LNCaP clone FGC (cell line): ENCODE data around the gene GBP5.
A peak's percentile ranks its signal among the peaks of the same experiment; 100 is the strongest.

Experiments
- DNase-seq: peaks from one replicate; pipeline ENCODE4 v3.0.0-alpha.2; 2011; ENCODE audit warnings: low read depth
- H3K4me3 ChIP-seq: 2 replicates; pipeline ENCODE4 v1.5.1; 2011; ENCODE audit warnings: mild to moderate bottlenecking, low read depth, low read length, control low read depth
- TF ChIP-seq, protein P1 (sequence below): IDR thresholded peaks from 2 replicates; pipeline ENCODE4 v1.5.1; 2012; ENCODE audit warnings: mild to moderate bottlenecking; ENCODE audit not compliant: control insufficient read depth, insufficient read depth; ENCODE audit errors: extremely low read depth

The GBP5 gene

DNA sequence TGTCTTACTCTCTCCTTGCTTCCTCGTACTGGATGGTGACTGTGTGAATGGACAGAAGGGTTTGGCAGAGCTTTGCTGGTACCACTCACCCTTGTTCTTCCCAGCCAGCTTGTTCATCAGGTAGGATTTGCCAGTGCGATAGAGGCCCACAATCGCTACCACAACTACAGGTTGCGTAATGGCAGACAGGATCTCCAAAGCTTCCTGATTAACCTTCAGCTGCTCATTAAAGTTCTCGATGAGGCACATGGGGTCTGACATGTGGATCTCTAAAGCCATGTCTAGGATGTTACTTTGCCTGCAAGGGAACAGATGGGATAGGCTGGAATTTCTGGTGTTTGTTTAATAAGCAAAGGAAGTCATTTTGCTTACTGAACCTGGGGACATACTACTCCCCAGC is 3.4 kb downstream of the GBP5 start:
- no peak for DNase-seq
- TF ChIP-seq, protein P1, sequence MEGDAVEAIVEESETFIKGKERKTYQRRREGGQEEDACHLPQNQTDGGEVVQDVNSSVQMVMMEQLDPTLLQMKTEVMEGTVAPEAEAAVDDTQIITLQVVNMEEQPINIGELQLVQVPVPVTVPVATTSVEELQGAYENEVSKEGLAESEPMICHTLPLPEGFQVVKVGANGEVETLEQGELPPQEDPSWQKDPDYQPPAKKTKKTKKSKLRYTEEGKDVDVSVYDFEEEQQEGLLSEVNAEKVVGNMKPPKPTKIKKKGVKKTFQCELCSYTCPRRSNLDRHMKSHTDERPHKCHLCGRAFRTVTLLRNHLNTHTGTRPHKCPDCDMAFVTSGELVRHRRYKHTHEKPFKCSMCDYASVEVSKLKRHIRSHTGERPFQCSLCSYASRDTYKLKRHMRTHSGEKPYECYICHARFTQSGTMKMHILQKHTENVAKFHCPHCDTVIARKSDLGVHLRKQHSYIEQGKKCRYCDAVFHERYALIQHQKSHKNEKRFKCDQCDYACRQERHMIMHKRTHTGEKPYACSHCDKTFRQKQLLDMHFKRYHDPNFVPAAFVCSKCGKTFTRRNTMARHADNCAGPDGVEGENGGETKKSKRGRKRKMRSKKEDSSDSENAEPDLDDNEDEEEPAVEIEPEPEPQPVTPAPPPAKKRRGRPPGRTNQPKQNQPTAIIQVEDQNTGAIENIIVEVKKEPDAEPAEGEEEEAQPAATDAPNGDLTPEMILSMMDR: no peak
- H3K4me3 ChIP-seq: no peak overlapping the region

DNA sequence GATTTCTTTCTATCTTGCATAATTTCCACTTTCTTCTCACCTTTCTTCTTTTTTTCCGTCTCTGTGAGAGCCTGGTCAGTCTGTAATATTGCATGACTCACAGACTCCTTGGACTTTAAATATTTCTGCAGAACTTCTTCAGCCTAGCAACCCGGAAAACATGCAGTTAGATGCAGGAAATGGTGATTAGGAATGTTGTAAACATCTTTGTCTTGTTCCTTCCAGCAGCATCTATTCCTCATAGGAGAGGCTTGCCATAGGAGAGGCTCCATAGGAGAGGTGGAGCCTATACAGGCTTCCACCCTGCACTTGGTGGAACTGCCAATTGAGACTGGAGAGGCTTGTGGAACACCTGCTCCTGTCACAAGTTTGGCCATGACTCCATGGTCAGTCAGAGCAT is 10.0 kb downstream of the GBP5 start:
- no peak overlapping the region for H3K4me3 ChIP-seq
- no peak for DNase-seq
- TF ChIP-seq, protein P1: no peak

DNA sequence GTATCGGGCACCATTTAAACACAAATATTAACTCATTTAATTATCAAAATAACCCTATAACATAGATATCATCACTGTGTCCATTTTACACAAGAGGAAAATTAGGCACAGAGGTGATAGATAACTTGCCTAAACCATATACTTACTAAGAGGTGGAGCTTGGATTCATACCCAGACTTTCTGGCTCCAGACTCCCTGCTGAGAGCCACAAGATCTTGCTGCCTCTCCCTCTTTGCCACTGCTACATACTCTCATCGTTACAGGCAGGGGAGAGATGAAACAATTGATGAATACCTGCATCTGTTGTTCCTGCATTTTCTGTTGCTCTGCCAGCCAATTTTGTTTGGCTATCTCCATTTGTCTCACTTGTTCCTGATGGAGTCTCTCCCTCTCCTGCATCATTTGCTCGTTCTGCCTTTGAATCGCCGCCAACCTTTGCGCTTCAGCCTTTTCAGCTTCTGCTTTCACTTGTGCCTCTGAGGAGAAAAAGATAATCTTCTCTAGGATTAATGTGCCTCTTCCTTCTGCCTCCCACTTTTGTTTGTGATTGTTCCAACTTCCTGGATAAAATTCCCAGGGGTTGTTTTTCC is 10.6 kb downstream of the GBP5 start:
- peak; percentile 72 for DNase-seq

DNA sequence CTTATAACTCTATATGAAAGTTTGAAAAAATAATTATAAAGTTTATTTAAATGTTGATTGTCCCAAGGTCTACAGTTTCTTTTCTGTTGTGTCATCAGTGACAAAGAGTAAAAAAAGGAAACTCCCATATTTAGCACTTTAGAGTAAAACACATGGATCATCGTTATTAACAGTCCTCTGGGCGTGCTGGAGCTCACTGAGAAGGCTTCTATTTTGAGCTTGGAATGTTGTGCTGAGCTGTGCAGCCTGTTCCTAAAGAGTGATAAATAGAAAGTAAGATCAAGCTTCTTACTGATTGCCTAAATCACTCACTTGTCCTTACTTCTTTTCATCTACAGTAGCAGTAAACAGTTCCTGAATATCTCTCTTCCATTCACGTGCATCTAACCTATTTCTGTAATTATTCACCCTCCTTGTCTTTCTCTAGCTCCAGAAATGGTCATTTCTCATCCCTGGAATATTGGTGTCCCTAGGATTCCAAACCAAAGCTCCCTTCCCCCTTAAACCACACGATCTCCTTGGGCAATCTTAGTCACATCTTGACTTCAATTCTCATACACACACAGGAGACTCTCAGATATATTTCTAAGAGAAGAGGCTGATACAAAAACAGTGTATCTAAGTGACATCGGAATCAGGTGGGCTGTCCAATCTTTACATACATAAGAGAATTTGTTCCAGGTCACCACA is 11.9 kb downstream of the GBP5 start:
- H3K4me3 ChIP-seq: no peak overlapping the region
- no peak for DNase-seq
- TF ChIP-seq, protein P1: no peak

More for the DNA sequence above, 10.6 kb downstream of the GBP5 start:
- no peak overlapping the region for H3K4me3 ChIP-seq
- TF ChIP-seq, protein P1: no peak

DNA sequence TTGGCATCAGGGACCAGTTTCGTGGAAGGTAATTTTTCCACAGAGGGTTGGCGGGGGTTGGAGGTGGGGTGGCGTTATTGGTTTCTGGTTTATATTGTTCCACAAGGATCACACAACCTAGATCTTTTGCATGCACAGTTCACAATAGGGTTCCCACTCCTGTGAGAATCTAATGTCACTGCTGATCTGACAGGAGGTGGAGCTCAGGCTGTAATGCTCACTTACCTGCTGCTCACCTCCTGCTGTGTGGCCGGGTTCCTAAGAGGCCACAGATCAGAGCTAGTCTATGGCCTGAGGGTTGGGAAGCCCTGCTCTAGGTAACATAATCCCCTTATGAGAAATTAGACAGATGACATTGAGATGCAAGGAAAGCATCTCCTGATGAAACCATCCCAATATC is 12.6 kb downstream of the GBP5 start:
- no peak overlapping the region for H3K4me3 ChIP-seq
- no peak for DNase-seq
- TF ChIP-seq, protein P1: no peak

DNA sequence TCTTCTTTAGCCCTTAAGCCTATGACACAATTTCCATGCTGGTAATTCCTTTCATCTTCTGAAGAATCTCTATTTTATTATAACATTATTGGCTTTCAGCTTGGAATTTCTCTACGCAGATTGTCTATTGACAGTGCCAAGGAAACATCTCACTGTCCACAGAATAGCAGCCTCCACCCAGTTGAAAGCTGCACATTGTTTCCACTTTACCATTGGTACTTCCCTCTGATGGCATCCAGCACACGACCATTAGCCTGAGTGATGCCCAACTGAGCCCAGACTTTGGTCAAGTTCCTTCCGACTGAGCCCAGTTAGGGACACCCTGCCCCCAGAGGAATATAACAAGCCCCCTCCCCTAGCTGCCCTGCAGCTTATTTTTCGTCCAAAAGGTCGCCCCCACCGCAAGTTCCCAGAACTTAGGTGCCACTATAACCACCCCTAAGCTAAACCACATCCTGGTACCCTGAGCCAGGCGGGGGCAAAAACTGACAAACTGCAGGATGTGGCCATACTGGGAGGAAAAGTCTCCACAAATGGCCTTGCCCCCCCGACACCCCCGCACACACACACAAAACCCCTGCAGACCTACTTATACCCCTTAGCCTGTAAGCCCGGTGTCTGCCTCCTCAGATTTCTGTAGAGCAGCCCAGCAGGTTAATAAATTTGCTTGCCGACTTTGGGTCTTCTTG is 13.2 kb downstream of the GBP5 start:
- H3K4me3 ChIP-seq: no peak overlapping the region
- TF ChIP-seq, protein P1: no peak
- no peak for DNase-seq
